Anterior cingulate cortex (tissue), 58 donors: ENCODE measurements around the gene WDR19.
A peak's percentile ranks its signal among the peaks of the same experiment; 100 is the strongest.
"Not testable (repeated sequence)": the region's sequence is repeated elsewhere in the genome, so short reads cannot be mapped to it uniquely, and the experiment has no call there.

Experiments used
- DNase-seq, 58 donors: peaks; one replicate each; lab custom pipeline; 2025; lab: John Stamatoyannopoulos, UW

WDR19 gene

DNA sequence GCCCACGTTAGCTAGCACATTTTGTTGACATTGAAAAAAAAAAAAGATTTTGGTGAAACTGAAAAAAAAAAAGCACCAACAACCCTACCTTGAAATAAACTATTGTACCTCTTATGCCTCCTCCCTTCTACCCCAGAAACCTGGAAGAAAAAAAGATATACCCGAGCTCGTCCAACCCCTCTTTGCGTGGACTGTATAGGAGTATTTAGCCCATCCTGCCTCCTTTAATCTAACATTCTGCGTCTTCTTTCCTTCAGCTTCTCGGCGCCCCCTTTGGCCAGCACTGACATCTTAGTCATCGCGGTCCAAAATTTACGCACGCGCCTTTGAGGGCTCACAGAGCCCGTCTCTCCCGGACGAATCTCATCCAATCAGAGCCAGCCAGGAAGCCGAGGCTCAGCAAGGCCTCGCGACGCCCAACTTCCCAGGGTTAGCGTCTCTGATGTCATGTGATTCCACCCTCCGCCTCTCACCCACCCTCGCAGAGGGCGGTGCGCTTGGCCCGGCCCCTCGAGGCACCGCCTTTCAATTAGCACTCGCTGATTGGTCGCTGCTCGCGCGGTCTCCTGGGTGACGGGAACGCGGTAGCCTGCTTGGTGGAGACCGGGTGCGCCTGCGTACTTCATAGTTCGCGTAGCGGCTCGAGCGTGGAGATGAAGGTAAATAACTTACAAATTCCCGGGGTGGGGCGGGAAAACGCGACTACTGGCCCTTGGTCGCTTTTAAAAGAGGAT lies at the start of gene WDR19:
WDR19 (plus strand) TSS at position 625 of the 734 bp plus-strand sequence; CDS start at position 654, 29 bp downstream.
- DNase-seq = peak; percentile 93 to 100 (median 99)

DNA sequence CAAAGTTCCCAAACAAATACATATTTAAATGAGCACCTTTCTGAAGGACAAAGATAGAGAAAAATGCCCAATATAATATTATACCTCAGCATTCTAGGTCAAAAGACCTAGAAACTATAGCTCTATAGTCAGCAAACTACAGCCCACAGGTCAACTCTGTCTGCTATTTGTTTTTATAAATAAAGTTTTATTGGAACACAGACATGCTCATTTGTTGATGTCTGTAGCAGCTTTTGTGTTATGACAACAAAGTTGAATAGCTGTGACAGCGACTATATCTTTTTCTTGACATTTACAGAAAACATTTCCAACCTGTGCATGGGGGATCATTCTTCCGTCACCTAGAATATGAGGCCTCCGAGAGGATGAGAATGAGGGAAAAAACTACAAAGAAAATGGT lies 48.7 kb upstream of the WDR19 start:
- no peak for DNase-seq

DNA sequence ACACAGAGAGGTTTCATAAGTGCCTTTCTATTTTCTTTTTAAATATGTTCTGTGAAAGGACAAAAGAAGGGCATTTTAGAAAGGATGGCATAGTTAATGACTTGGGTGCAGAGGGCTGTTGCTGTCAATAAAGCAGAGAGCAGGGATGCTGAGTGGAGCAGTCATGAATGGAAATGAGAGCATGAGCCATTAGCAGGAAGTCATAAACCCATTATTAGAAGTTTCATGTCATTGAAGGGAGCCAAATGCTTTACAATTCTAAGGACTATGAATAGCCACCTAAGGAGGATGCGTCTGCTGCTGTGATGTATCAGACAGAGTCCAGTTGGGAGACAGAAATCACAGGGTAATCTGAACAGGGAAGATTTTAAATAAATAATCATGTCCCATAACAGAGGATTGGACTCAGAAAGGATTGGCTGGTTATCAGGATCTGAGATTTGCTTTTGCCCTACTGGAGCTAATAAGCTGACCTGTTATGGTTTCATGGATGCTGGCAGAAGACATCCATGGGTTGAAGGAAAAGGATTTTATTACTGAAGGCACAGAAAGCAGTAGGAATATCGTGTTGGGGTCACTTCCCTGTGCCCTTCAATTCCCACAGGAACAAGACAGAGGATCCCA lies 47.5 kb upstream of the WDR19 start:
- no peak for DNase-seq

DNA sequence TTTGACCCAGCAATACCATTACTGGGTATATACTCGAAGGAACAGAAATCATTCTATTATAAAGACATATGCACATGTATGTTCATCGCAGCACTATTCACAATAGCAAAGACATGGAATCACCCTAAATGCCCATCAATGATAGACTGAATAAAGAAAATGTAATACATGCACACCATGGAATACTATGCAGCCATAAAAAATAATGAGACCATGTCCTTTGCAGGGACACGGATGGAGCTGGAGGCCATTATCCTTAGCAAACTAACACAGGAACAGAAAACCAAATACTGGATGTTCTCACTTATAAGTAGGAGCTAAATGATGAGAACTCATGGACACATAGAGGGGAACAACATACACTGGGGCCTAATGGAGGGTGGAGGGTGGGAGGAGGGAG lies 44.1 kb upstream of the WDR19 start:
- DNase-seq = not testable (repeated sequence)

DNA sequence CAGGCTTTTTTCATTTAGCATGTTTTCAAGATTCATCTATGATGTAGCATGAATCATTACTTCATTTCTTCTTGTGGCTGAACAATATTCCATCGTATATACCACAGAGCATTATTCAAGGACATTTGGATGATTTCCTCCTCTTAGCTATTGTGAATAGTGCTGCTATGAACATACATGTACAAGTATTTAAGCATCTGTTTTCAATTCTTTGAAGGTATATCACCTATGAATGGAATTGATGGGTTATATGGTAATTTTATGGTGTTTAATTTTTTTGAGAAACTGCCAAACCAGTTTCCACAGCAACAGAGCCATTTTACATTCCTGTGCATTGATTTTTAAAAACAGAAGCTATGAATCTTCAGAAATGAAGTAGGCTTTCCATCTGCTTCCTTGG lies 36.1 kb upstream of the WDR19 start:
- DNase-seq = no peak

DNA sequence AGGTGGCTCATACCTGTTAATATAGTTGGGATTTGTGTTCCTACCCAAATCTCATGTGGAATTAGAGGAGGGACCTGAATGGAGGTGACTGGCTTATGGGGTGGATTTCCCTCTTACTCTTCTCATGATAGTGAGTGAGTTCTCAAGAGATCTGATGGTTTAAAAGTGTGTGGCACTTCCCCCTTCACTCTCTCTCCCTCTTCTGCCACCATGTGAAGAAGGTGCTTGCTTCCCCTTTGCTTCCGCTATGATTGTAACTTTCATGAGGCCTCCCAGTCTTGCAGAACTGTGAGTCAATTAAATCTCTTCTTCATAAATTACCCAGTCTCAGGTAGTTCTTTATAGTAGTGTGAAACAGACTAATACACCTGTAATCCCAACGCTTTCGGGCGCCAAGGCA lies 28.3 kb upstream of the WDR19 start:
- no peak for DNase-seq

DNA sequence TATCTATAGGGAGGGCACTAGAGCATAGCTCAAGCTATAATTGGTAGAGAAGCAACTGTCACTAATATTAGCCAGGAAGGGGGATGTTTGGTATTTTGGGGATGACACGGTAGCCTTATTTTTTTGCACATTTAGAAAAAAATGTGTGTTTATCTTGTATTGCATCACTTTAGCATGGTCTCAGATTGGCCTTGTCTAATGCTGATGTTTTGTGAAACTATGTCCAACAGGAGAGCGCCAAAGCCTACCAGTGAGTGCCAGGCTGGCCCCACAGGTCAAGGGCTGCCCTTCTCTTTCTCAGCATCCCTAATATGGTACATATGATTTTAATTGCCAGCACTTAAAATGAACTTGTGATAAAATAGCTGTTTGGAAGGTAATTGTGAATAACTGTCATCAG lies 24.8 kb upstream of the WDR19 start:
- DNase-seq = no peak

DNA sequence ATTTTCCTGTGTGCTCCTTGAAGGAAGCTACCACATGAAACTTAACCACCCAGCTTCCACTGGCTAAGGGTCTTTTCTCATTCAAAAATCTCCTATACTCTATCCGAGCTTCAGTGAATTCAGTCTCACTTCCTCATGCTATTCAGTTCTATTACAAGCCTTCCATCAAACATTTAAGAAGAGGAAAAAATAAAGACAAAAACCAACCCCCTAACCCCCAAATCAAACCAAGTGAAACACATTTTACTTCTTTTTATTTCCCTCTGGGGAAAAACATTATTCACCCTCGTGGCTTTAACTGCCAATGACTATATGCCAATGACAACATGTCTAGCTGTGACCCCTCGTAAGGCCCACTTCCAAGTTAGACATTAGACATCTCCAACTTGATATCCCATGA lies 16.2 kb upstream of the WDR19 start:
- no peak for DNase-seq

DNA sequence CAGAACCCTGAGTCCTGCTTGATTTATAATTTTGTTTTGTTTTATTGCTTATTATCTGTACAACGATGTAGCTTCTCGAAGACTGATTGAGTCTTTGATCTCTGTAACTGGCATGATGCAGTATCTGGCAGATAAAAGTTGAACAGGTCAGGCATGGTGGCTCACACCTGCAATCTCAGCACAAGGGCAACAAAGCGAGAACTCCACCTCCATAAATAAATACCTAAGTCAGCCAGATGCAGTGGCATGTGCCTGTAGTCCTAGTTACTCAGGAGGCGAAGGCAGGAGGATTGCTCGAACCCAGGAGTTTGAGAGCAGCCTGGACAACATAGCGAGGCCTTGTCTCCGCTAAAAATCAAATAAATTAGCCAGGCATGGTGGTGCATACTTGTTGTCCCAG lies 15.7 kb upstream of the WDR19 start:
- no peak for DNase-seq

DNA sequence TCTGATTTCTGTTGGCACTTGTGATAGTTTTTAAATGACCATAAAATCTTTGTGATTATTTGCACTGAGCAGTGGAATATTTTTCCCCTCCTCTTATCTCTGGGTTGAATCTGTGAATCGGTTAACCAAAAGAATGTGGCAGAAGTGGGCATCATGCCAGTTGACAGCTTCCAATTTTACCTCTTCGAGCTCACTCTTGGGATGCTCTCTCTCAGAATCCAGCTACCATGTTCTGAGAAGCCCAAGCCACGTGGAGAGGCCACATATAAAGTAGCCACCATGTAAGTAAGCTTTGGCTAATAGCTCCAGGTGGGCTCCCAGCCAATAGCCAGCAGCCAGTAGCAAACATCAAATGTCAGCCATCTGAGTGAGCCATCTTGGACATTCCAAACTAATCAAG lies 12.9 kb upstream of the WDR19 start:
- no peak for DNase-seq

DNA sequence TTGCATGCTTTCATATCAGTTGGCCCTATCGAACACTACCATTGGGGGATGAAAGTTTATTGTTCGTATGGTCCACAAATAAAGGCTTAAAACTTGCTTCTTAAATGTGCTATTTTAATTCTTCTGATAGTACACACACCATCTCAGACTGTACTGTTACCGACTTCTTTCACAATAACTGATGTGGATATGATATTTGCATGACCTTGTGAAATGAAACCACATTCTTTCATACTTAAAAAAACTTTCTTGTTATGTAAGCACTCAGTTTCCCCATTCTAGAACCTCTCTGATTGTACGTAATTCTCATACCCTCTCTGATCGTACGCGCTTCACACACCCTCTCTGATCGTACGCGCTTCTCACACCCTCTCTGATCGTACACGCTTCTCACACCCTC lies 12.0 kb upstream of the WDR19 start:
- DNase-seq = no peak

DNA sequence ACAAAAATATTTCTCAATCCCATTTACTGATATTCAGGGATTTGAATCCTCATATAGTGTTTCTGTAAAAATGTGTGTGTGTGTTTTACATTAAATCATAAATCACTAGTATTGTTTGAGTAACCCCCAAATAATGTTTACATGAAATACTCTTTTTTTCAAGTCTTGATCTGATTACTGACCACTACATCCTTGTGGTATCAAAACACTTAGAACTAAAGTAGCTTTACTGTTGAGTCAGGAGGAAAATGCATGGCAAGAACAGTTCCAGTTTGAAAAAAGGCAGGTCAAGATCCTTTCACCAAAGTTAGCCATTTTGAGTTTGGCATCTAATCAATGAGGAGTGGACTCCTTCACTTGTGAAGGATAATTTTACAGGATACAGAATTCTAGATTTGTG lies 3.6 kb upstream of the WDR19 start:
- DNase-seq = no peak

DNA sequence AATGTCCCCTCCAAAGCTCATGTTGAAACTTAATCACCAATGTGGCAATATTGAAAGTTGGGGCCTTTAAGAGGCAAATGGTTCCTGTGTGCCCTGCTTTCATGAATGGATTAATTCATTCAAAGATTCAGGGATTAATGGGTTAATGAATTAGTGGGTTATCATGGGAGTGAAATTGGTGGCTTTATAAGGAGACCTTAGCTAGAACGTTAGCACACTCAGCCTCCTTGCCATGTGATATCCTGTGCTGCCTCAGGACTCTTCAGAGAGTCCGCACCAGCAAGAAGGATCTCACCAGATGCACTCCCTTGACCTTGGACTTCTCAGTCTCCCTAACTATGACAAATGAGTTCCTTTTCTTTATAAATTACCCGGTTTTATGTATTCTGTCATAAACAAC lies 2.6 kb upstream of the WDR19 start:
- no peak for DNase-seq

DNA sequence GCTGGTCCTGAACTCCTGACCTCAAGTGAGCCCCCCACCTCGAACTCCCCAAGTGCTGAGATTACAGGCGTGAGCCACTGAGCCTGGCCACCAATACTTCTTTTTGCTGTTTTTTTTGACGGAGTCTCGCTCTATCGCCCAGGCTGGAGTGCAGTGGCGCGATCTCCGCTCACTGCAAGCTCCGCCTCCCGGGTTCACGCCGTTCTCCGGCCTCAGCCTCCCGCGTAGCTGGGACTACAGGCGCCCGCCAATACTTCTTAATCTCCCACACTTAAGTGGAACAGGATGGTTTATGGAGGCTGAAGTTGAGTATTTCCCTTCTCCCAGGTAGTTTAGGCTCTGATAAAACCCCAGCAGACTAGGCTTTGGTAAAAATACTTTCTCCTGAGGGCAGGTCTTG lies 1.7 kb upstream of the WDR19 start:
- DNase-seq = not testable (repeated sequence)

DNA sequence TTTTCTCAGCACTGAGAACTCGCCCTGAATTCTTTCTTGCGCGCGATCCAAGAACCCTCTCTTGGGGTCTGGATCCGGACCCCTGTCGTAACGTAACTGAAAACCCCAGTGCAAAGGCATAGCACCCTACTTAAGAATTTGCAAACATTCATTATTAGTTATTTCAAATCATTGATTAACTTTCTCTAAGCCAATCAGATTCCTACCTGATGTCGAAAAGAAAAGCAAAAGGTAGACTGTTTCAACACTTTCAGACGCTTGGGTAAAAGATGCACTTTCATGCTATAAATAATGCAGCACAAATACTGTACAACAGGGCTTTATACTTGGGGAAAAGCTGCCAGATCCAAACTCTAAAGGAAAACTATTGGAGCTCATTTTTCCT lies 817 bp upstream of the WDR19 start:
- DNase-seq = no peak

DNA sequence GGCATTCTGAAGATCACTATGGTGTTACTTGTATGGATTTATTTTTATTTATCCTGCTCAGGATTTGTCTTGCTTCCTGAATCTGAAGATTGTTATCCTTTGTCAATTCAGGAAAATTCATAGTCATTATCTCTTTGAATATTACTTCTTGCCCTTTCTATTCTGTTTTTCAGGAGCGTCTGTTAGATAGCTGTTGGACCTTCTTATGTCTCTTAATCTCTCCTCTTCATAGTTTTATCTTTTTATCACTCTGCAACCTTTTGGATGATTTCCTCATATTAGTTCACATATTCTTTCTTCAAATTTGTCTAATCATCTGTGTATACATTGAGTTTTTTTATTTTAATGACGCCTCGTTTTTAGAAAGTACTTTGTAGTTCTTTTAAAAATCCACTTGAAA lies 19.6 kb downstream of the WDR19 start:
- DNase-seq = no peak

DNA sequence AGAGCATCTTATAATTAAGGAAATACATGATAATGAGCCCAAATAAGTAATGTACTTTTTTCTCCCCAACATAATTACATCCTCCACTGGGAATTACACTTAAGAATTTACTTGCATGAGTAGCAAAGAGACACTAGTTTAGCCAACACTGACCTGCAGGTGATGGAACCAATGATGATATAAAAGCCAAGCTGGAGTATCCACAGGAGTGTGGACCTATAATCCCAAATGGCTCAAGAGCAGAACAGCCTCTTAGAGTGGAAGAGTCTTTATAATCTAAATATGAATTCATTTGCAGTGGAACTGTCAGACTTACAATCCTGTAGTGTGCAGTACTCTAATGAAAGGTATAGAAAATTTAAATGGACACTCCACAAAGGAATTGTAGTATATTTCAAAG lies 22.2 kb downstream of the WDR19 start:
- no peak for DNase-seq

DNA sequence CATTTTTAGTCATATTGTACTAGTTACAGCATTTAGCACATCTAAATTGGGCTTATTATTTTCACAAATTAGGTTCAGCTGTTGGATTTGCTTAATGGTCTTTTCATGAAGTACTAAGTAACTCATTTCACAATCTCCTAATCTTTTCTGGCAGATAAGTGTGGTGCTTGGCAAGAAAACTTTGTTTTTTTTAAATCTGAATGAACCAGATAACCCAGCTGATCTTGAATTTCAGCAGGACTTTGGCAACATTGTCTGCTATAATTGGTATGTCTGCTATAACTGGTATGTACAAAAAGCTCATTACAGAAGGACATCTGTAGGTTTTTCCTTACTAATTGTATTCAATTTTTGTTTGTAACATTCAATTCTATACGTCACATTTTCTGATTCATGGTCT lies 22.7 kb downstream of the WDR19 start:
- no peak for DNase-seq

DNA sequence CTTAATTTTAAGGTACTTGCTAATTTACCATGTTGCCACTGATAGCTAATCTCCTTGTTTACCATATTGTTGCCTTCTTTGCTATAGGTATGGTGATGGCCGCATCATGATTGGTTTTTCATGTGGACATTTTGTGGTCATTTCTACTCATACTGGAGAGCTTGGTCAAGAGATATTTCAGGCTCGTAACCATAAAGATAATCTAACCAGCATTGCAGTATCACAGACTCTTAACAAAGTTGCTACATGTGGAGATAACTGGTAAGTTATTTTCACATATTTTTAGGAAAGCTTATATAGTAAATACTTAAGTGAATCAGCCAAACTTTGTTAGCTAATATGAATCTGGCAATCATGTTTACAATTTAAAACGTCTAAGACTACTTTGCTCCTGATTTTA lies 23.1 kb downstream of the WDR19 start:
- DNase-seq = no peak

DNA sequence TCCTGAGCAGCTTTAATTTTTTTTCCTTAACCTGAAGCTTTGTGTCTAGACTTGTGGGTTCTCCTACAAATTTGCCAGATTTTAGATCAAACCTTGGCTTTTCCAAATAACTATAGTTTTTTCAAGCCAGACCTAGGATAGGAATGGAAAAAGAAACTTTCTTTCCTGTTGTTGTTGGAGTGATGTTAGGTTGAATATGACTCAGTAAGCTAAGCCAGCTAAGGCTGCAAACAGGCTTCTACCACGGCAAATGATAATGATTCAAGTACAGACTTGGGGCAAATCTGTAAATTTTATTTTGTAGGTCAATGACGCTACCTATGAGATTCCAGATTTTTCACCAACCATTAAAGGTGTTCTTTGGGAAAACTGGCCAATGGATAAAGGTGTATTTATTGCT lies 45.6 kb downstream of the WDR19 start:
- no peak for DNase-seq

DNA sequence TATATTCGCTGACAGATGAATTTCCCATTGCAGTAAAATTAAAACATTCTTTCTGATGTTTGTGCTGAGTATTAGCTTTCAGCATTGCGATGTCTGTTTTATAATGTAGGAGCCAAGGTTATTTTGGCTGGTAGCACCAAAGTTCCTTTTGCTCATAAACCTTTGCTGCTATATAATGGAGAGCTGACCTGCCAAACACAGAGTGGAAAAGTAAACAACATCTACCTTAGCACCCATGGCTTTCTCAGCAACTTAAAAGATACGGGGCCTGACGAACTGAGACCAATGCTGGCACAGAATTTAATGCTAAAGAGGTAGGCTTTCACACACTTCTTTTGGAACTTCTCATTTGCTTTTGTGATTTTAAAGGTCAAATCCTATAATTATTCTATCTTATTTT lies 46.0 kb downstream of the WDR19 start:
- DNase-seq = no peak

DNA sequence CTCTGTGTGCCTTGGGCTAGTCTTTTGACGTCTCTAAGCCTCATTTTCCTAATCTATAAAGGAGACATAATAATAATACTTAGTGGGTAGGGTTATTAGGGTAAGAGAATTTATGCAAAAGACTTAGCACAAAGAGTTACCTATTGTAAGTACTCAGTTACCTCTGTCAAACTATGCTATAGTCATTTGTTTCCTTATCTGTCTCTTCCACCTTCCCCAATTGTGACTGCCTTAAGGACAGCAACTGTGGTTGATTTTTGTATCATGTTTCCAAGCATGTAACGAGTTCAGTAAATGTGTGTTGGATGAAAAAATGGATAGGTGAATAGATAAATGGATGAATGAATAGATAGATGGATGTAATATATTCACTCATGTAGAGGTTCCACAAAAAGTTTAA lies 48.1 kb downstream of the WDR19 start:
- DNase-seq = no peak

DNA sequence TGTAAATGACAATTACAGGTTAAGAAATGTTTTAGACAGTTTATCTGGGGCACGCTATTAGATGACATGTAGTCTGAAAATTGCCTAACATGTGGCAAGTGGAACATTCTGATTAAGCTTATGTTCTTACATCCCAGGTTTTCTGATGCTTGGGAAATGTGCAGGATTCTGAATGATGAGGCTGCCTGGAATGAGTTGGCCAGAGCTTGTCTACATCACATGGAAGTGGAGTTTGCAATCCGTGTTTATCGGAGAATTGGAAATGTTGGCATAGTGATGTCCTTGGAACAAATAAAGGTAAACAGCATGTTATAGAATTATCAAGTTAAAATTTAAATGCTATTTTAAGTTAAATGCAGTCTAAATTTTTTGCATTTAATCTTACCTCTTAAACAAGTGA lies 49.3 kb downstream of the WDR19 start:
- DNase-seq = no peak
